ENCODE results near the gene C11orf68.

Gene C11orf68

DNA sequence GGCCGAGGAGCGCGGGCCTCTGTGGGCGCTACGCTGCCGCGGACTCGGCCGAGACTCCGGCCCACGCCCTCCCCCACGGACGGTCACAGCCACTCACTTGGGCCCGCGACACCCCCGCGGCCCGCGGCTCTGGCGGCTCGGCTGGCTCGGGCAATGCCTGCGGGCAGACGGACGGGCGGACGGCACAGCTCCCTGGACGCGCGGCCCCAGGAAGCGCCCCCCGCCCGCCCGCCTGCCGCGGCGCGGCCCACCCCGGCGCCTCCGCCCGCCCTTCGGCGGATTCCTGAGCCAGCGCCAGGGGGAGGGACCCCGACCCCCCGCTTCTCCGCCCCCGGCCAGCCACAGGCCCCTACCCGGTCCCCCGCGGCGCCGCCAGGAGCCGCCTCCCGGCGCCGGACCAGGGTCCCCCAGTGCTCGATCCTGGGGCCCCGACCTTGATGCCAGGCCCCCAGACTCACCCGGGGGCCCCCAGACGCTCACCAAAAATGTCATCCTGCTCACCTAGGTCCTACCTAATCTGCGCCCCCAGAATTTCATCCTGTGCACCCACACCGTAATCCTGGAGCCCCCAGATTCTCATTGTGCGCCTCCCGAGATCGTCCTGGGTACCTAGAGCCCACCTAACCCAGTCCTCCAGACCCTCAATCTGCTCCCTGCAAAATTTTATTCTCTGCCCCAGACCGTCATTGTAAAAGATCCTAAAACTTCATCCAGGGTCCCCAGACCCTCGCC, 46.1 kb downstream of the C11orf68 start, which contains the start of gene EFEMP2:
Gene EFEMP2 (minus strand): TSS at position 215 of the 732 bp plus-strand sequence. CDS start 446 bp downstream, outside the sequence.
- peak within 1 kb of the TSS; percentile 51 for H3K4me3 ChIP-seq (ENCODE audit: low read depth, low read length)

DNA sequence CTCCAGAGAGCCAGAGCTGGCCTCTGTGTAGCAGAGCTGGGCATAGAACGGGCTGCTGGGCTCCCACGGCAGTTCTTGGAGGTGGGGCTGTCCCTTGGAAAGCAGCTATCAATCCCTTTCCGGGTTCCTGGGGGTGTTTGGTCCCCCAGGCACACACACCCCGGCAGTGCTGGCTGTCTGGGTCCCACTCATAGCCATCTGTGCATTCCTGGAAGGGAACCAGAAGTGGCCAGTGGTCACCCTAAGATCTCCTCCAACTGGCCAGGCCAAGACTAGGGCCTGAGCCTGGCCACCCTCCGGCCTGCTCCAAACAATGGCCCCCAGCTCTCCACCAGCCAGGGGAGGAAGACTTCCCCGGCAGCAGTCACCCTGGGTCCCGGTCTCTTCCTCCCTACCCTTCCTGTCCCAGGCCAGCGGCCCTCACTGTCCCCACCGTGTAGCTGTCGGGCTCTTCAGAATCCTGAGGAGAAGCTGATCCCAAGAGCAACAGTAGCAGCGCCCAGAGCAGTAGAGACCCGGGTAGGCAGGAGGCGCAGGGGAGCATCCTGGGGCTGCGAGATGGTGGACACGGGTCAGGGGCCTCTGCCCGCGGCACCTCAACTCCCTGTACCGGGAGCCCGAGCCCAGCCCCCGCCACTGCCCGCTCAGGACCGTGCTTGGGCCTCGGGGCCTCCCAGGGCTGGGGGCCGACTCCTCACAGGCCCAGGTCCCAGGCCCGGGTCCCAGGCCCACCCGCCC, 46.9 kb downstream of the C11orf68 start:
- peak overlapping the region; percentile 30 for H3K4me3 ChIP-seq (ENCODE audit: low read depth, low read length)

DNA sequence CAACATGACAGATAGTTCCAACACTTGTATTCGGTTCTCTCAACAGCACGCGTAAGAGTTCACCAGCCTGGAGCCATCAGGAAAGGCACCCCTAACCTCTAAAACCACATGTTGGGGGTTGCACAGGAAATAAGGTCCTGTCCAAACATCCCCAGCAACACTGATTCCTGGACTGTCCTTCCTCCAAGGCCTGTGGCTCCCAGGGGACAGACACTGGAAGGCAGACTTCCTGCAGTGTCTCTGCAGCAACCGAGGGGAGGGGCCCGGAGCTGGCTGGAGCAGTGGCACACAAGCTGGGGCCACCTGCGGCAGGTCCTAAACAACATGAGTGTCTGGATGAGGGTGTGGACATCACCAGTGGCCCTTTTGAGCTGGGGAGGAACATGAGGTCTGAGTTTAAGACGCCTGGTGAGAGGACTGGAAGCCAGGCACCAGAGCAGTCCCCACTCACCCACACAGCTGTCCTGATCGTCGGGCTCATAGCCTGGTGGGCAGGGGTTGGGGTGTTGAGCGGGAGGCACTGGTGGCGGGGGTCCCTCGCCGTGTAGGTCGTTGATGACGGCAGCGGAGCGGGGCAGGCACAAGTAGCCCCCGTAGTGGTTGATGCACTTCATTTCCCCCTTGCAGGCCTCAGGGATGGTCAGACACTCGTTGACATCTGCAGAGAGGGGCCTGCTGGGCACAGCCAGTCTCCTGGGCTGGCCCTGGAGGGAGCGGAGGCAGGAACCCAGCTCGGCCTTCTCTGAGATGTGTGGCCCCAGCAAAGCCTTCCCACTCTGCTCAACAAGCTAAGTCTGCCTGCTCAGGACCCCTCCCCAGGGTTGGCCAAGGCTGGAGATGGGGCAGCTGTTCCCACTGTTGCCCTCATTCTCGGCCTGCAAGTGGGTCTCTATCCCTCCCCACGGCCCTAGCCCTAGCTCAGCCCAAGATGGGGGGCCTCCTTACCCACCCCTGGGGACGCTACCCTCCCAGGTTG, 47.9 kb downstream of the C11orf68 start:
- no peak overlapping the region for H3K4me3 ChIP-seq (ENCODE audit: low read depth, low read length)

DNA sequence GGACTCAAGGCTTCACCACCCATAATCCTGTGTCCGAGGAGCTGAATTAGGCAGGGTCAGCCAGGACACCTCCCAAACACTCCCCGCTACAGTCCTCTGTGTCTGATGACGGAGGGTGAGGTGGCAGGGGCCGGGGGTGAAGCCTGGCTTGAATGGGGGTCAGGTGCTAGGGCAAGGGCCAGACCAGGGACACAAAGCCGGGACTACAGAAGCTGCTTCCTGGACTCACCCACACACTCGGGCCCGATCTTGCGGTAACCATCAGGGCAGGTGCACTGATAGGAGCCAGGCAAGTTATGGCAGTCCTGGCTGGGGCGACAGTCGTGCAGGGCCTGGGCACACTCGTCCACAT, 48.6 kb downstream of the C11orf68 start:
- H3K4me3 ChIP-seq (ENCODE audit: low read depth, low read length) = no peak overlapping the region

DNA sequence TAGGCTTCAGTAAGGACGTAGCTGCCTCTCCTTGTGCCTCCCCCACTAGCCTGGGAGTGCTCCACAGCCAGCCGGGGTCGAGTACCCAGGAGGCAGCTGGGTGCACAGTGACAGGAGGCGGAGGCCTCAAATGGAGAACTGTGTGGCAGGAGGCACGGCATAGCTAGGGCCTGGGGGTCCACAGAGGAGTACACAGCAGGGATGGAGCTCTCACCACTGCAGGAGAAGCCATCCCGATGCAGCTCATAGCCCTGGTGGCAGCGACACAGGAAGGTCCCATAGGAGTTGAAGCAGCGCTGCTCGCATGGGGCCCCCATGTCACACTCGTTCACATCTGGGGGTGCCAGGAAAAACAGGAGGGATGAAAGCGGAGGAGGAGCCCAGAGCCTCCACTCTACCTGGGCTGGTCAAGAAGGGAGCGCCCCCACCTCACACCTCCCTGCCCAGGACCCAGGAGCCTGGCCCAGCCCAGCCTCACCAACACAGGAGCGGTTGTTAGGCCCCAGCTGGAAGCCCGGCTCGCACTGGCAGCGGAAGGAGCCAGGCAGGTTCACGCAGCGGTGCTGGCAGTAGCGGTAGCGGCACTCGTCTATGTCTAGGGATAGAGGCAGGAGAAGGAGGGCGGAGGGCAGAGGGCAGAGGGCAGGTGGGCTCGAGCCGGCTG, 49.1 kb downstream of the C11orf68 start:
- no peak overlapping the region for H3K4me3 ChIP-seq (ENCODE audit: low read depth, low read length)

DNA sequence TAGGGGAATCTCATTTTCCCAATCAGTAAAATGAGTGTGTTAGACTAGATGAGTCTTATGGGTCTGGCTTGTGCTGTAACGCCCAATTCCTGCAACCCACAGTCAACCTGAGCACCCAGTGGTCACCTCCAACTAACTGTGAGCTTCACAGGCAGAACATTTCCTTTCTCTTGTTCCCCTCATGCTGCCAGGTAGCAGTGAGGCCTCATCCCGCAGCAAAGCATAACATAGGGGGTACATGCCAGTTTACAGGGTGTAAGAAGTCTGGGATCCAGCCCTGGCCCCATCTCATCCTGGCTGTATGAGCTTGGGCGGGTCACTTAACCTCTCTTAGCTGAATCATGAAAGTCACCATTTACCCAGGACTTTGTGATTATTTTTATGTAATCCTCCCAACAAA, 50.0 kb downstream of the C11orf68 start:
- H3K4me3 ChIP-seq (ENCODE audit: low read depth, low read length) = no peak overlapping the region

DNA sequence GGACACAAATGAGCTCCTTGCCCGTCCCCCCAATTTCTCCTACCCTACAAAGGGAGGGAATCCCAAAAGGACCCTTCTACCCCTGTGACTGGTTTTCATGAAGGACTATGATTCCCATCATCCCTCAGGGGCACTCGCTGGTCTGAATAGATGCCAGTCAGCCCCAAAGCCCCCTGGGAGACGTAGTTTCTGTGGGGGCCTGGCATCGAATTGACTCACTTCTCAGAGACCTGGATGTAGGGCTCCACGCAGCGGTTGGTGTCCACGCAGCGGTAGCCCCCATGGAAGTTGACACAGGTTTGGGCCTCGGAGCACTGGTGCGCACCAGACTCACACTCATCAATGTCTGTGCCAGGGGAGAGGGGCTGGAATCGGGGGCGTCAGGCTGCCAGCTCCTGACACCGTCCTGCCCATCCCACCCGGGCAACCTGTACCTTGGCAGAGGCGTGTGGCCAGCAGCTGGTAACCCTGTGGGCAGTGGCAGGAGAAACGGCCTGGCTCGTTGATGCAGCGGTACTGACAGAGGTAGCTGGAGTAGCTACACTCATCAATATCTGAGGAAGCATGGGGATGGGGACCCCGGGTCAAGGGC, 50.7 kb downstream of the C11orf68 start:
- peak overlapping the region; percentile 52 for H3K4me3 ChIP-seq (ENCODE audit: low read depth, low read length)

DNA sequence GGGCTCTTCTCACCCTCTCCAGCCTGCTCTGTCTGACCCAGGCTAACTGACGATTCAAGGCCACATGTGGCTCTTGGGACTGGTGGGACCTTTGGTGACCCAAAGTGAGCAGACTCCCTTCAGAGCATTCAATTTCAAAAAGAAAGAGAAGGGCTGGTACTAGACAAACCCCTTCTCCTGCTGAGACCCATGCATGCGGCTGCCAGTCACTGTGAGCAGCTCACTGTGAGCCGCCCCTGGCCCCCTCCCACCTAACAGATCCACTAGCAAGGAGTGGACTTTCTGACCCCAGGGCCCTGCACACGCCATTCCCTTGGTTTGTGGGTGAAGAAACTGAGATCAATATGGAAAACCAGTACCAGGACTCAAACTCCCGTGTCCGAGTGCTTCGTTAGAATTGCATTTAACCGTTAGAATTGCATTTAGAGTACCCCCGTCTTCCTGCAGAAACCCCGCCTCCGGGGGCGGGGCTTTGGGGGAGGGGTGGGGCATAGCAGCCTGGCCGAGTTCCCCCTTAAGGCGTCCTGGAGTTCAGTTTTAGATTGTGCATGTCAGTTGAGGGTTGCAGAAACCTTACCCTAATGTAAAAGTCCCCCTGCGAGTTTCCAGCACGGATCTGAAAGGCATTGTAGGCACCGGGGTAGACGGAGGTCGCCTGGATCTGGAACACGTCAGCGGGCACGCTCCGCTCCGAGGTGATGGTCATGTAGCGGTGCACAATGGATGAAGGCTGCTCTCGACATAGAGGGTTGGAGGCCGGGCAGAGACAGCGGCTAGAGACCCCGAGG, 51.4 kb downstream of the C11orf68 start:
- peak overlapping the region; percentile 52 for H3K4me3 ChIP-seq (ENCODE audit: low read depth, low read length)

Measured in iPS-11a (cell line).